Prostate gland (tissue), 2 donors: ENCODE data around the gene CDK5RAP2.

Source experiments
- POLR2A ChIP-seq: fragments of 450-650 bp; IDR thresholded peaks from one replicate; pipeline ENCODE4 v1.6.1; 2016; ENCODE audit warnings: antibody characterized with exemption, mild to moderate bottlenecking
- POLR2AphosphoS5 ChIP-seq: sonication (generic); formaldehyde crosslinking; IDR thresholded peaks from one replicate; pipeline ENCODE4 v1.6.1; 2017; ENCODE audit warnings: antibody characterized with exemption
- TF ChIP-seq, protein P1 (sequence below), 4 experiments: fragments of 200-600 bp in 2 of 4; fragments of 450-650 bp in 2 of 4; sonication (generic) in 2 of 4; IDR thresholded peaks; 1 replicate in 3 of 4; 2 replicates in 1 of 4; pipeline ENCODE4 v1.5.1; 2016 to 2019; ENCODE audit warnings: antibody characterized with exemption in 4 of 4, mild to moderate bottlenecking in 2 of 4, moderate library complexity in 2 of 4

- TF ChIP-seq, protein P1, sequence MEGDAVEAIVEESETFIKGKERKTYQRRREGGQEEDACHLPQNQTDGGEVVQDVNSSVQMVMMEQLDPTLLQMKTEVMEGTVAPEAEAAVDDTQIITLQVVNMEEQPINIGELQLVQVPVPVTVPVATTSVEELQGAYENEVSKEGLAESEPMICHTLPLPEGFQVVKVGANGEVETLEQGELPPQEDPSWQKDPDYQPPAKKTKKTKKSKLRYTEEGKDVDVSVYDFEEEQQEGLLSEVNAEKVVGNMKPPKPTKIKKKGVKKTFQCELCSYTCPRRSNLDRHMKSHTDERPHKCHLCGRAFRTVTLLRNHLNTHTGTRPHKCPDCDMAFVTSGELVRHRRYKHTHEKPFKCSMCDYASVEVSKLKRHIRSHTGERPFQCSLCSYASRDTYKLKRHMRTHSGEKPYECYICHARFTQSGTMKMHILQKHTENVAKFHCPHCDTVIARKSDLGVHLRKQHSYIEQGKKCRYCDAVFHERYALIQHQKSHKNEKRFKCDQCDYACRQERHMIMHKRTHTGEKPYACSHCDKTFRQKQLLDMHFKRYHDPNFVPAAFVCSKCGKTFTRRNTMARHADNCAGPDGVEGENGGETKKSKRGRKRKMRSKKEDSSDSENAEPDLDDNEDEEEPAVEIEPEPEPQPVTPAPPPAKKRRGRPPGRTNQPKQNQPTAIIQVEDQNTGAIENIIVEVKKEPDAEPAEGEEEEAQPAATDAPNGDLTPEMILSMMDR (IDR thresholded peaks at IDR 0.05) = no peak
- TF ChIP-seq POLR2A = no peak
- TF ChIP-seq POLR2AphosphoS5 = no peak
Observed at GRCh38 chr9:120574473-120574872, 5.5 kb downstream of the CDK5RAP2 start.
